Spinal cord (tissue), 10 donors: Measurements from ENCODE around the gene S100A6. TPM values are rescaled to one million over a fixed set of nuclear protein-coding genes. Genes with fewer than 3 reads are reported as not detected.
"Not testable (repeated sequence)": the region's sequence is repeated elsewhere in the genome, so short reads cannot be mapped to it uniquely, and the experiment has no call there.

Source experiments
- DNase-seq, 6 donors: peaks; one replicate each; pipeline versions ENCODE4 v3.0.0 to v3.0.0-alpha.2; 2013 to 2015; ENCODE audit warnings: low spot score in 6 of 6, low read depth in 4 of 6
- H3K27ac ChIP-seq: one replicate; pipeline ENCODE4 v1.5.1; 2013; ENCODE audit warnings: low read depth, low read length, control low read depth
- H3K27me3 ChIP-seq: one replicate; pipeline ENCODE4 v1.6.1; 2013; ENCODE audit warnings: low read length; ENCODE audit not compliant: control insufficient read depth, insufficient read depth
- H3K36me3 ChIP-seq: one replicate; pipeline ENCODE4 v1.6.1; 2013; ENCODE audit warnings: low read length; ENCODE audit not compliant: control insufficient read depth, insufficient read depth
- H3K4me1 ChIP-seq: one replicate; pipeline ENCODE4 v1.6.1; 2013; ENCODE audit warnings: low read length; ENCODE audit not compliant: control insufficient read depth, insufficient read depth
- H3K4me3 ChIP-seq: one replicate; pipeline ENCODE4 v1.5.1; 2013; ENCODE audit warnings: low read depth, low read length, control low read depth
- H3K9me3 ChIP-seq: one replicate; pipeline ENCODE4 v1.6.1; 2013; ENCODE audit warnings: low read length; ENCODE audit not compliant: control insufficient read depth, insufficient read depth
- WGBS: methylation state at CpG from one replicate; pipeline ENCODE4 v1.1.5; 2013; ENCODE audit warnings: missing lambda C conversion rate; ENCODE audit not compliant: insufficient coverage; 5-methylcytosine and 5-hydroxymethylcytosine counted together
- polyA plus RNA-seq, 2 donors: library from polyadenylated mRNA; unstranded; fragments of 120-200 nt; gene quantifications; one replicate each; pipeline ENCODE4 v1.2.1, GENCODE V29; 2013; ENCODE audit not compliant: insufficient read length in 2 of 2
- total RNA-seq, 2 donors: library from RNA; depleted of rRNA in 1 of 2; stranded (reverse); fragments of 120-200 nt in 1 of 2; fragments of >200 nt in 1 of 2; gene quantifications; one replicate each; pipeline versions ENCODE4 v1.2.3 to v1.2.4, GENCODE V29; 2013 to 2014
- donor health status: healthy.

S100A6 gene
- total and polyA plus RNA-seq, 4 donors: 75.3 to 276 (median 127) TPM

DNA sequence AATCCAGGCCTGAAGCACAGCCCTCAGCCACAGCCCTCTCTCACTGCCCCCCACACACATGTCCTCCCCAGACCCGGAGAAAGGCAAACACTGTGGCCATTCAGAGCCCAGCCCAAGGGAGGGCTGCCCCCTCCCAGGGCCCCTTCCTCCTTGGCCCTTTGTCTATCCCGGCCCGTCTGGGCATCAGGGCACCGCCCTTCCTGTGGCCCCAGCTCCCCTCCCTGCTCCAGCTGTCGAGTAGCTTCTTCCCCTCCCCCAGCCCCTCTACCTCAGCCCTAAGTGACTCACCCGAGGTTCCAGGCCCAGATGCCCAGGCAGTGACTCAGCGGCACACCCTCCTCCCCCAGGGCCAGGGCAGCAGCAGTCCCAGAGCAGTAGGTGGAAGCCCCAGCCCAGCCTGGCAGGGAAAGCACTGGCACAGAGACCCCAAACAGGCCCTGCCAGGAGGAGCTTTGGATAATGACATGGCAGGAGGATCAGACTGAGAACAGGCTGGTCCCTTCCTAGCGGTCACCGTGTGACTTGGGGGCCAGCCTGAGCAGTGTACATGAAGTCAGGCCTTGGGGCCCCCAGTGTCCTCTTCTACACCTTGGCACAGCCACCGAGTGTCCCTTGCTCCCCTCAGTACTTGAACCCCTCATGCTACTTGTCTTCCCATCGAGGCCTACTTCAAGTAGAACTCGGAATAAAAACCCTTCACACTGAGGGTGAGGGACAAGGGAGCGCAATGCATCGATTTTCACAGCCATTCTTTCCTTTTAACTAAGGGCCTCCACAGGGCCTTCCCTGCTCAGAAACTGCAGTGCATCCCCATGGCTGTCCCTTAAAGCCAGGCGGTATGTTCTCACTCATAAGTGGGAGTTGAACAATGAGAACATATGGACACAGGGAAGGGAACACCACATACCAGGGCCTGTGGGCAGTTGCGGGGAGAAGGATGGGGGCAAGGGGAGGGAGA lies 30.9 kb upstream of the S100A6 start:
- Histone ChIP-seq H3K27me3 (no peaks in the 10 kb centered on the region), H3K36me3 (no peaks in the 10 kb centered on the region), H3K4me3 (no peak overlapping the region), H3K27ac (peak overlapping the region; percentile 54), H3K4me1 (peaks cover 34% of the 10 kb centered on the region), H3K9me3 (no peaks in the 10 kb centered on the region)
- 48% methylated on average over 15 of the region's 16 CpGs for WGBS
- DNase-seq: peak in 2 of 6 donors; percentile 16 to 59

DNA sequence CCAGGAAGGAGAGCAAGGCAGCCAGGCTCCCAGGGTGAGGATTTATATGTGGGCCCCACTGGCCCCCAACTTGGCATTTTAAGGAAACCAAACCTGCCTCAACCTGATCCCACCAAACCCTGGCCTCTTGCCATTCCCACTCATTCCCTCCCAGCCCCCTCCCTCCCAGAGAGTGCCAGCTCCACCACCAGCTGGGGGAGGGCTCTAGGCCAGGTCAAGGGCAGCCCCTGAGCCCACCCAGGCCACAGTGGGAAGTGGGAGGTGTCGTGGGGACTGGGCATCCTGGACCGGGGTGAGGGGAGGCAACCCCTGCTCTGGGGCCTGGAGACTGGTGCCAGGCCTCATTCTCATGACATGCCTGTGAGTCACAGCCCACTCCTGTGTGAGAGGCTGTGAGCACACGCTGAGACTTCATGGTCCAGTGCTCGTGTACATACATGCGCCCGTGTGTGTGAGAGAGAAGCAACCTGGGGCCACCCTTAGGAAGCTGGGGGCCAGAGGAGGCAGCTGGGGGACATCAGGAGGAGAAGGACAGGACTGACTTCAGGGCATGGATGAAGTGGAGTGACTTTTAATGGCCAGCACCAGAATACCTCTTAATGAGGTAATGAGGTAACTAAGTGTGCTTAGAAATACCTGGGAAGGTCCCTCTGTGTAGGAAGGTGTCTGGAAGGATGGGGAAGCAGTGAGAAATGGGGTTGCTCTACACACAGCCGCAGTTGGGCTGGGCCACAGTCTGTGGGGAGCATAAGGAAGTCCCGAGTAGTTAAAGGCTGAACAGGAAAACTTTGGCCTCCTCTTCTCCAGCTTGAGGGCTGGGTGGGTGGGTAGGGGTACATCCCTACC lies 30.0 kb upstream of the S100A6 start, which contains the start of gene S100A2:
TSS of gene S100A2 (minus strand) at position 316 of the 846 bp plus-strand sequence. CDS start 1,967 bp downstream, outside the sequence.
- Histone ChIP-seq H3K4me3 (no peak within 1 kb of the TSS), H3K36me3 (no peaks in the 10 kb centered on the region), H3K27ac (peak within 1 kb of the TSS; percentile 54), H3K27me3 (no peaks in the 10 kb centered on the region), H3K4me1 (peaks cover 34% of the 10 kb centered on the region), H3K9me3 (no peaks in the 10 kb centered on the region)
- 89% methylated on average over 7 of the region's 8 CpGs for WGBS
- DNase-seq: no peak

DNA sequence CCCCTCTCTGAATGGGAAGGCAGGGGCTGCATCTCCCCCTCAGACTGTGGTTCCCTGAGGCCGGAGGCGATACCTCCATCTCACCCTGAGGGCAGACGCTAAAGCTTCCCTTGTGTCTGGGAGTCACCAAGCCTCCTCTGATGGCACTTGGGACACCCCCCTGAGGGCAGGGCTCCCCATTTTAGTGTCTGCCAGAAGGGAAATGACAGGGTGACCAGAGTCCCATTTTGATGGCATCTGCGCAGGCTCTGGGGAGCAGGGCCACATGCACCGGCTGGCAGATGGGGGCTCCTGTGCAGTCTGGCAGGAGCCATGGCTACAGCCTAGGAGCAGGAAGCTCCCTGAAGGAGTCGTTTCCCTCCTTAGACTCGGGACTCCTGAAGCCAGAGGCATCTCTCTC lies 28.2 kb upstream of the S100A6 start:
- DNase-seq: no peak
- H3K4me3 ChIP-seq: no peak overlapping the region
- no peaks in the 10 kb centered on the region for H3K27me3 ChIP-seq
- peaks cover 34% of the 10 kb centered on the region for H3K4me1 ChIP-seq
- H3K9me3 ChIP-seq: no peaks in the 10 kb centered on the region
- no peak overlapping the region for H3K27ac ChIP-seq
- 85% methylated on average over 6 of the region's 7 CpGs for WGBS
- no peaks in the 10 kb centered on the region for H3K36me3 ChIP-seq

DNA sequence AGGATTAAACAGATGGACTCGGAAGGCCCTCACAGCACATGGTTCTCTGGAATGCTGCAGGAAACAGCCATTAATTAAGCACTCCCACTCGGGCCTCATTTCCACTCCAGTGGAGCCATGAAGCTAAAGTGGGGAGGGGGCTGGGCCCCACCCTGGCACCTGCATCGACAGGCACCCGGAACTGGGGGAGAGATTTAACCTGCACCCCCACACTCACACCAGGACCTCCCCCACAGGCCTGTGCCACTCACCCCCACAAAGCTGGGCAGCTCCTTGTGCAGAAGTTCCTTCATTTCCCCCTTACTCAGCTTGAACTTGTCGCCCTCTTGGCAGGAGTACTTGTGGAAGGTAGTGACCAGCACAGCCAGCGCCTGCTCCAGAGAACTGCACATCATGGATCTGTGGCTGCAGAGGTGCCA lies 27.7 kb upstream of the S100A6 start:
- Histone ChIP-seq H3K4me3 (no peak overlapping the region), H3K9me3 (no peaks in the 10 kb centered on the region), H3K27ac (no peak overlapping the region), H3K27me3 (no peaks in the 10 kb centered on the region), H3K4me1 (peaks cover 29% of the 10 kb centered on the region), H3K36me3 (no peaks in the 10 kb centered on the region)
- no peak for DNase-seq
- 63% methylated on average over 4 of the region's 6 CpGs for WGBS

- not testable (repeated sequence) for H3K36me3 ChIP-seq, H3K9me3 ChIP-seq, H3K27ac ChIP-seq, DNase-seq, H3K4me3 ChIP-seq, H3K27me3 ChIP-seq
- peaks cover 18% of the 10 kb centered on the region for H3K4me1 ChIP-seq
- 100% methylated on average over 1 of the region's 3 CpGs for WGBS
Observed at GRCh38 chr1:153562021-153562420, 26.2 kb upstream of the S100A6 start.

DNA sequence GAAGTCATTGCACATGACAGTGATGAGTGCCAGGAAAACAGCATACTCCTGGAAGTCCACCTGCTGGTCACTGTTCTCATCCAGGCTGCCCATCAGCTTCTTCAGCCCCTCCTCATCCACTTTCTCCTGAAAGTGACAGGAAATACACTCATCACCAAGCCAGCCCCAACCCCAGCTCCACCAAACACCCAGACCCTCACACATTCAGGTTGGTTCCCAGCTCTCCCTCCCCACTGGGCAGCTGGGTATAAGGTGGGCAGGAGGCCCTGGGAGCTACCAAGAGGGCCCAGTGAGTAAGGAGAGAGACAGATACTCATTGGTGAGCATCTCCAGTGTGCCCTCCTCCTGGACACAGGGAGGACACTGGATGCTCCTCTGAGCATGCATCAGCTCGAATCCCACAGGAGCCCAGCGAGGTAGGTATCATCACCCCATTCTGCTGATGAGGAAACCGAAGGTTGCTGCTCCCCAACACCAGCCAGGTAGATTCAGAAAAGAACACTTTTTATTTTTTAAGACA lies 25.7 kb upstream of the S100A6 start:
- Histone ChIP-seq H3K27me3 (no peaks in the 10 kb centered on the region), H3K36me3 (no peaks in the 10 kb centered on the region), H3K4me3 (no peak overlapping the region), H3K9me3 (no peaks in the 10 kb centered on the region), H3K4me1 (peaks cover 13% of the 10 kb centered on the region), H3K27ac (no peak overlapping the region)
- WGBS: 97% methylated on average over 3 of the region's 3 CpGs
- no peak for DNase-seq

- H3K4me3 ChIP-seq: no peak overlapping the region
- no peaks in the 10 kb centered on the region for H3K9me3 ChIP-seq
- H3K36me3 ChIP-seq: no peaks in the 10 kb centered on the region
- no peaks in the 10 kb centered on the region for H3K27me3 ChIP-seq
- H3K27ac ChIP-seq: no peak overlapping the region
- no peak for DNase-seq
- 86% methylated on average over 6 of the region's 10 CpGs for WGBS
- H3K4me1 ChIP-seq: peaks cover 7% of the 10 kb centered on the region
Observed at GRCh38 chr1:153560771-153561465, 25.1 kb upstream of the S100A6 start.

DNA sequence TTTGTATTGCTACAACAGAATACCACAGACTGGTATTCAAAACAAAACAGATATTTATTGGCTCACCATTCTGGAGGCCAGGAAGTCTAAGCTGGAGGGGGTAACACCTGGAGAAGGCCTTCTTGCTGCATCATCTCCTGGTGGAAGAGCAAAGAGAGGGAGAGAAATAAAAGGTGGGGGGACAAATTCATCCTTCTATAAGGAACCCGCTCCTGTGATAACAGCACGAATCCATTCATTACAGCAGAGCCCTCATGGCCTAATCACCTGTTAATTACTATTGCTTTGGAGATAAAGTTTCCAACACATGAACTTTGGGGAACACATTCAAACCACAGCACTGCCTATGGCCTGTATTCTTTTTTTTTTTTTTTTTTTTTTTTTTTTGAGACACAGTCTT lies 24.4 kb upstream of the S100A6 start:
- no peaks in the 10 kb centered on the region for H3K4me1 ChIP-seq
- no peaks in the 10 kb centered on the region for H3K9me3 ChIP-seq
- no peak for DNase-seq
- no peak overlapping the region for H3K27ac ChIP-seq
- WGBS: no CpG with 5 or more reads among the region's 2 CpGs
- no peak overlapping the region for H3K4me3 ChIP-seq
- H3K27me3 ChIP-seq: no peaks in the 10 kb centered on the region
- no peaks in the 10 kb centered on the region for H3K36me3 ChIP-seq

GRCh38 chr1:153557877-153558276 lies 22.1 kb upstream of the S100A6 start:
- Histone ChIP-seq H3K4me3 (no peak overlapping the region), H3K4me1 (no peaks in the 10 kb centered on the region), H3K9me3 (no peaks in the 10 kb centered on the region), H3K27ac (no peak overlapping the region), H3K27me3 (no peaks in the 10 kb centered on the region), H3K36me3 (no peaks in the 10 kb centered on the region)
- DNase-seq: no peak
- 100% methylated on average over 2 of the region's 3 CpGs for WGBS
